HS-27A (cell line): Measurements from ENCODE around the gene ICAM2.
"Not testable (repeated sequence)": the region's sequence is repeated elsewhere in the genome, so short reads cannot be mapped to it uniquely, and the experiment has no call there.

Experiments
- DNase-seq: peaks from one replicate; pipeline ENCODE4 v3.0.0-alpha.2; 2012; ENCODE audit warnings: low read depth, missing footprints

ICAM2 gene

GRCh38 chr17:63997341-63998048 lies 22.9 kb downstream of the ICAM2 start:
- DNase-seq = no peak

- no peak for DNase-seq
These were observed 23.8 kb downstream of the ICAM2 start for GRCh38 chr17:63996430-63997182.

- DNase-seq = no peak
These were observed 24.8 kb downstream of the ICAM2 start for GRCh38 chr17:63995626-63996025.

- no peak for DNase-seq
These were observed 27.0 kb downstream of the ICAM2 start for GRCh38 chr17:63993368-63993985.

- DNase-seq = no peak
These were observed 28.8 kb downstream of the ICAM2 start for GRCh38 chr17:63991611-63992010.

- DNase-seq = no peak
These were observed 30.6 kb downstream of the ICAM2 start for GRCh38 chr17:63989622-63990345.

GRCh38 chr17:63988741-63989621 lies 31.5 kb downstream of the ICAM2 start:
- DNase-seq = no peak

GRCh38 chr17:63988127-63988478 lies 32.3 kb downstream of the ICAM2 start:
- no peak for DNase-seq

GRCh38 chr17:63987221-63988126 lies 33.0 kb downstream of the ICAM2 start:
- no peak for DNase-seq

- DNase-seq = no peak
These were observed 33.6 kb downstream of the ICAM2 start for GRCh38 chr17:63986821-63987220.

GRCh38 chr17:63985387-63986140 lies 34.9 kb downstream of the ICAM2 start:
- no peak for DNase-seq

GRCh38 chr17:63984651-63985386 lies 35.6 kb downstream of the ICAM2 start:
- peak; percentile 31 for DNase-seq

- no peak for DNase-seq
These were observed 36.2 kb downstream of the ICAM2 start for GRCh38 chr17:63984236-63984635.

GRCh38 chr17:63983320-63983719 lies 37.1 kb downstream of the ICAM2 start:
- DNase-seq = no peak

GRCh38 chr17:63982641-63983040 lies 37.8 kb downstream of the ICAM2 start:
- not testable (repeated sequence) for DNase-seq

- no peak for DNase-seq
These were observed 41.9 kb downstream of the ICAM2 start for GRCh38 chr17:63978272-63979200.

GRCh38 chr17:63976702-63977101 lies 43.7 kb downstream of the ICAM2 start:
- DNase-seq = no peak

- no peak for DNase-seq
These were observed 44.8 kb downstream of the ICAM2 start for GRCh38 chr17:63975541-63976092.
